ENCODE data around the gene HS6ST3. TPM values are rescaled to one million over a fixed set of nuclear protein-coding genes. Genes with fewer than 3 reads are reported as not detected.

Gene HS6ST3
- total and polyA plus RNA-seq, 2 of the 13 experiments (the other 11 are each of a cell fraction or from before 2014, with no cell fraction given), result not detected

- H4K20me1 ChIP-seq (ENCODE audit: insufficient read depth, low read length), result no peaks in the 10 kb centered on the region
- FAIRE-seq, result no peak
- no peak overlapping the region for H3K9ac ChIP-seq (ENCODE audit: insufficient read depth, low read depth, low read length)
- no peaks in the 10 kb centered on the region for H3K4me1 ChIP-seq (ENCODE audit: insufficient read depth, low read length)
- in situ Hi-C loops (cut with HindIII; ENCODE audit: extremely low pct_ligation_motif_present, low pct_unique_long_range_greater_than_20kb), result loop anchor here (5.0 kb wide), 1 partner anchor 132 kb away; no protein-coding TSS in a partner anchor
- no TSS peak for BruUV-seq (replicated peaks)
- H3K9me3 ChIP-seq (ENCODE audit: low read length), result no peaks in the 10 kb centered on the region
- no peaks in the 10 kb centered on the region; a peak in 2 of 5 replicates for H3K27me3 ChIP-seq (ENCODE audit: control insufficient read depth in 1 of 2, insufficient read depth in 2 of 2, low read length in 2 of 2)
- ATAC-seq, result no peak
- H3K4me3 ChIP-seq (replicated peaks in 1 of 3; ENCODE audit: insufficient read depth in 1 of 3, low read depth in 2 of 3, low read length in 3 of 3), result no peak overlapping the region
- H2AFZ ChIP-seq (ENCODE audit: low read length), result no peak overlapping the region
- H3K4me2 ChIP-seq (ENCODE audit: low read depth, low read length), result no peak overlapping the region
- intact Hi-C loops (cut with micrococcal nuclease; ENCODE audit: unreplicated experiment), result no loop called here
- WGBS (ENCODE audit: low lambda C conversion rate), result 27% methylated on average over 3 of the region's 3 CpGs
- no peak for DNase-seq (ENCODE audit: low spot score)
- ChIA-PET CTCF (ENCODE audit: low intra/inter-chr PET ratio, low total read pairs) (no interaction called here), POLR2A (no interaction called here)
- H3K36me3 ChIP-seq (replicated peaks in 1 of 2; ENCODE audit: control insufficient read depth in 1 of 2, insufficient read depth in 2 of 2, low read length in 2 of 2), result no peaks in the 10 kb centered on the region
- TF ChIP-seq, protein P1, sequence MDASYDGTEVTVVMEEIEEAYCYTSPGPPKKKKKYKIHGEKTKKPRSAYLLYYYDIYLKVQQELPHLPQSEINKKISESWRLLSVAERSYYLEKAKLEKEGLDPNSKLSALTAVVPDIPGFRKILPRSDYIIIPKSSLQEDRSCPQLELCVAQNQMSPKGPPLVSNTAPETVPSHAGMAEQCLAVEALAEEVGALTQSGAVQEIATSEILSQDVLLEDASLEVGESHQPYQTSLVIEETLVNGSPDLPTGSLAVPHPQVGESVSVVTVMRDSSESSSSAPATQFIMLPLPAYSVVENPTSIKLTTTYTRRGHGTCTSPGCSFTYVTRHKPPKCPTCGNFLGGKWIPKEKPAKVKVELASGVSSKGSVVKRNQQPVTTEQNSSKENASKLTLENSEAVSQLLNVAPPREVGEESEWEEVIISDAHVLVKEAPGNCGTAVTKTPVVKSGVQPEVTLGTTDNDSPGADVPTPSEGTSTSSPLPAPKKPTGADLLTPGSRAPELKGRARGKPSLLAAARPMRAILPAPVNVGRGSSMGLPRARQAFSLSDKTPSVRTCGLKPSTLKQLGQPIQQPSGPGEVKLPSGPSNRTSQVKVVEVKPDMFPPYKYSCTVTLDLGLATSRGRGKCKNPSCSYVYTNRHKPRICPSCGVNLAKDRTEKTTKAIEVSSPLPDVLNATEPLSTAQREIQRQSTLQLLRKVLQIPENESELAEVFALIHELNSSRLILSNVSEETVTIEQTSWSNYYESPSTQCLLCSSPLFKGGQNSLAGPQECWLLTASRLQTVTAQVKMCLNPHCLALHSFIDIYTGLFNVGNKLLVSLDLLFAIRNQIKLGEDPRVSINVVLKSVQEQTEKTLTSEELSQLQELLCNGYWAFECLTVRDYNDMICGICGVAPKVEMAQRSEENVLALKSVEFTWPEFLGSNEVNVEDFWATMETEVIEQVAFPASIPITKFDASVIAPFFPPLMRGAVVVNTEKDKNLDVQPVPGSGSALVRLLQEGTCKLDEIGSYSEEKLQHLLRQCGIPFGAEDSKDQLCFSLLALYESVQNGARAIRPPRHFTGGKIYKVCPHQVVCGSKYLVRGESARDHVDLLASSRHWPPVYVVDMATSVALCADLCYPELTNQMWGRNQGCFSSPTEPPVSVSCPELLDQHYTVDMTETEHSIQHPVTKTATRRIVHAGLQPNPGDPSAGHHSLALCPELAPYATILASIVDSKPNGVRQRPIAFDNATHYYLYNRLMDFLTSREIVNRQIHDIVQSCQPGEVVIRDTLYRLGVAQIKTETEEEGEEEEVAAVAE (CRISPR knock-in tag; IDR thresholded peaks at IDR 0.05; ENCODE audit: borderline replicate concordance), result no peak
- no peak for TF ChIP-seq ZNF567 (CRISPR knock-in tag; IDR thresholded peaks at IDR 0.05; ENCODE audit: borderline replicate concordance)
- TF ChIP-seq CHCHD3 (CRISPR knock-in tag; IDR thresholded peaks at IDR 0.05), result no peak
- no peak for TF ChIP-seq DMAP1 (CRISPR knock-in tag; IDR thresholded peaks at IDR 0.05)
- TF ChIP-seq ZNF761 (CRISPR knock-in tag; conservative IDR thresholded peaks at IDR 0.05), result no peak
- TF ChIP-seq, protein P2, sequence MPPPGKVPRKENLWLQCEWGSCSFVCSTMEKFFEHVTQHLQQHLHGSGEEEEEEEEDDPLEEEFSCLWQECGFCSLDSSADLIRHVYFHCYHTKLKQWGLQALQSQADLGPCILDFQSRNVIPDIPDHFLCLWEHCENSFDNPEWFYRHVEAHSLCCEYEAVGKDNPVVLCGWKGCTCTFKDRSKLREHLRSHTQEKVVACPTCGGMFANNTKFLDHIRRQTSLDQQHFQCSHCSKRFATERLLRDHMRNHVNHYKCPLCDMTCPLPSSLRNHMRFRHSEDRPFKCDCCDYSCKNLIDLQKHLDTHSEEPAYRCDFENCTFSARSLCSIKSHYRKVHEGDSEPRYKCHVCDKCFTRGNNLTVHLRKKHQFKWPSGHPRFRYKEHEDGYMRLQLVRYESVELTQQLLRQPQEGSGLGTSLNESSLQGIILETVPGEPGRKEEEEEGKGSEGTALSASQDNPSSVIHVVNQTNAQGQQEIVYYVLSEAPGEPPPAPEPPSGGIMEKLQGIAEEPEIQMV (CRISPR knock-in tag; IDR thresholded peaks at IDR 0.05; ENCODE audit: low read depth), result no peak
- no peak for TF ChIP-seq ATF7 (IDR thresholded peaks at IDR 0.05)
- TF ChIP-seq ATF7 (CRISPR knock-in tag; IDR thresholded peaks at IDR 0.05), result no peak
- no peaks in the 10 kb centered on the region for H3K79me2 ChIP-seq (ENCODE audit: insufficient read depth, low read length)
- no peak overlapping the region for H3K27ac ChIP-seq (ENCODE audit: extremely low read length, insufficient read depth, low read length)
Measured at GRCh38 chr13:96825653-96826052, 735.7 kb downstream of the HS6ST3 start.
